ENCODE results near the gene ZFR2. TPM values are rescaled to one million over a fixed set of nuclear protein-coding genes. Genes with fewer than 3 reads are reported as not detected.

ZFR2 gene
- total RNA-seq, 2 donors from 2014 or later, result 10.2 TPM; not detected in 1

- TF ChIP-seq POLR2AphosphoS5 (IDR thresholded peaks at IDR 0.05) (no peak), POLR2A (IDR thresholded peaks at IDR 0.05) (no peak), CTCF (IDR thresholded peaks at IDR 0.05) (no peak)
- H3K27me3 ChIP-seq (replicated peaks; ENCODE audit: insufficient read depth), result no peaks in the 10 kb centered on the region
- no peaks in the 10 kb centered on the region for H3K4me1 ChIP-seq (replicated peaks)
- peak; percentile 17 for DNase-seq (ENCODE audit: low spot score)
- no peaks in the 10 kb centered on the region for H3K9me3 ChIP-seq
- intact Hi-C loops (cut with DNase I), result no loop called here
- WGBS, result 64% methylated on average over 33 of the region's 33 CpGs
- no peaks in the 10 kb centered on the region for H3K36me3 ChIP-seq
- H3K27ac ChIP-seq, result no peak overlapping the region
- H3K4me3 ChIP-seq, result no peak overlapping the region
Observed at GRCh38 chr19:3808420-3809143, 60.3 kb downstream of the ZFR2 start.

GRCh38 chr19:3807574-3808354, 61.1 kb downstream of the ZFR2 start:
- intact Hi-C loops (cut with DNase I), result no loop called here
- Histone ChIP-seq H3K4me3 (no peak overlapping the region), H3K9me3 (no peaks in the 10 kb centered on the region), H3K36me3 (no peaks in the 10 kb centered on the region), H3K27me3 (replicated peaks; ENCODE audit: insufficient read depth) (no peaks in the 10 kb centered on the region), H3K27ac (no peak overlapping the region), H3K4me1 (replicated peaks) (no peaks in the 10 kb centered on the region)
- no peak for DNase-seq (ENCODE audit: low spot score)
- TF ChIP-seq CTCF (IDR thresholded peaks at IDR 0.05), result no peak
- no peak for TF ChIP-seq POLR2A (IDR thresholded peaks at IDR 0.05)
- no peak for TF ChIP-seq POLR2AphosphoS5 (IDR thresholded peaks at IDR 0.05)
- WGBS, result 97% methylated on average over 35 of the region's 35 CpGs

- Histone ChIP-seq H3K9me3 (no peaks in the 10 kb centered on the region), H3K27me3 (replicated peaks; ENCODE audit: insufficient read depth) (no peaks in the 10 kb centered on the region), H3K4me3 (no peak overlapping the region), H3K4me1 (replicated peaks) (no peaks in the 10 kb centered on the region), H3K27ac (no peak overlapping the region), H3K36me3 (no peaks in the 10 kb centered on the region)
- no peak for DNase-seq (ENCODE audit: low spot score)
- no peak for TF ChIP-seq POLR2AphosphoS5 (IDR thresholded peaks at IDR 0.05)
- no peak for TF ChIP-seq POLR2A (IDR thresholded peaks at IDR 0.05)
- 70% methylated on average over 19 of the region's 19 CpGs for WGBS
- intact Hi-C loops (cut with DNase I), result no loop called here
Observed at GRCh38 chr19:3807131-3807480, 61.7 kb downstream of the ZFR2 start.

GRCh38 chr19:3805859-3806258, 63.0 kb downstream of the ZFR2 start:
- no peaks in the 10 kb centered on the region for H3K36me3 ChIP-seq
- H3K27me3 ChIP-seq (replicated peaks; ENCODE audit: insufficient read depth), result no peaks in the 10 kb centered on the region
- H3K4me1 ChIP-seq (replicated peaks), result no peaks in the 10 kb centered on the region
- H3K27ac ChIP-seq, result no peak overlapping the region
- no peak for DNase-seq (ENCODE audit: low spot score)
- intact Hi-C loops (cut with DNase I), result no loop called here
- H3K4me3 ChIP-seq, result no peak overlapping the region
- no peaks in the 10 kb centered on the region for H3K9me3 ChIP-seq
- 90% methylated on average over 29 of the region's 29 CpGs for WGBS
- TF ChIP-seq POLR2AphosphoS5 (IDR thresholded peaks at IDR 0.05) (no peak), POLR2A (IDR thresholded peaks at IDR 0.05) (no peak)

GRCh38 chr19:3804429-3804828, 64.4 kb downstream of the ZFR2 start:
- Histone ChIP-seq H3K4me3 (no peak overlapping the region), H3K27me3 (replicated peaks; ENCODE audit: insufficient read depth) (no peaks in the 10 kb centered on the region), H3K36me3 (no peaks in the 10 kb centered on the region), H3K9me3 (no peaks in the 10 kb centered on the region), H3K4me1 (replicated peaks) (no peaks in the 10 kb centered on the region), H3K27ac (no peak overlapping the region)
- WGBS, result 82% methylated on average over 13 of the region's 13 CpGs
- TF ChIP-seq POLR2A (IDR thresholded peaks at IDR 0.05) (no peak), CTCF (IDR thresholded peaks at IDR 0.05) (no peak), POLR2AphosphoS5 (IDR thresholded peaks at IDR 0.05) (no peak)
- DNase-seq (ENCODE audit: low spot score), result no peak
- intact Hi-C loops (cut with DNase I), result no loop called here
